Osteoblast (primary cell): Measurements from ENCODE around the gene DPP6. TPM values are rescaled to one million over a fixed set of nuclear protein-coding genes. Genes with fewer than 3 reads are reported as not detected.

Experiments
- DNase-seq: peaks from one replicate; pipeline ENCODE4 v3.0.0; 2011; ENCODE audit warnings: low spot score, mixed read lengths; ENCODE audit not compliant: insufficient read length; ENCODE audit errors: missing footprints
- H2AFZ ChIP-seq: 2 replicates; pipeline ENCODE4 v1.6.0; 2011; ENCODE audit warnings: mild to moderate bottlenecking, low read length
- H3K27ac ChIP-seq: 2 replicates; pipeline ENCODE4 v1.5.1; 2011; ENCODE audit warnings: mild to moderate bottlenecking, low read depth, low read length, moderate library complexity
- H3K27me3 ChIP-seq: 2 replicates; pipeline ENCODE4 v1.6.0; 2012; ENCODE audit warnings: mild to moderate bottlenecking, control low read depth, inconsistent platforms, low read length, moderate library complexity; ENCODE audit not compliant: insufficient read depth
- H3K36me3 ChIP-seq: 2 replicates; pipeline ENCODE4 v1.5.1; 2011; ENCODE audit warnings: mild to moderate bottlenecking, low read length, control low read depth, moderate library complexity; ENCODE audit not compliant: insufficient read depth
- H3K4me1 ChIP-seq: 2 replicates; pipeline ENCODE4 v1.5.1; 2011; ENCODE audit warnings: mild to moderate bottlenecking, low read length, control low read depth, moderate library complexity; ENCODE audit not compliant: insufficient read depth
- H3K4me2 ChIP-seq: 2 replicates; pipeline ENCODE4 v1.6.0; 2011; ENCODE audit warnings: mild to moderate bottlenecking, low read length; ENCODE audit not compliant: insufficient read depth
- H3K4me3 ChIP-seq: fragments of 200-600 bp; sonication (generic); 3 replicates; pipeline ENCODE4 v1.5.1; 2012; ENCODE audit warnings: mild to moderate bottlenecking, low read length, inconsistent platforms; ENCODE audit not compliant: insufficient read depth
- H3K79me2 ChIP-seq: 2 replicates; pipeline ENCODE4 v1.6.0; 2012; ENCODE audit warnings: mild to moderate bottlenecking, low read length, control low read depth, inconsistent platforms; ENCODE audit not compliant: insufficient read depth
- H3K9me3 ChIP-seq: 2 replicates; pipeline ENCODE4 v1.5.1; 2011; ENCODE audit warnings: low read depth, low read length, control low read depth
- H4K20me1 ChIP-seq: 2 replicates; pipeline ENCODE4 v1.6.0; 2012; ENCODE audit warnings: mild to moderate bottlenecking, low read length, control low read depth; ENCODE audit not compliant: insufficient read depth
- total RNA-seq: library from RNA; depleted of rRNA; stranded (reverse); fragments of >200 nt; gene quantifications from 2 replicates; pipeline ENCODE4 v1.2.3, GENCODE V29; 2012
- TF ChIP-seq, protein P1 (sequence below): IDR thresholded peaks from 2 replicates; pipeline ENCODE4 v1.5.1; 2011; ENCODE audit warnings: mild to moderate bottlenecking, low read depth, low read length, moderate library complexity; ENCODE audit errors: extremely low read depth

The DPP6 gene
- total RNA-seq, 1 donor: not detected

- no peak overlapping the region for H2AFZ ChIP-seq
- no peaks in the 10 kb centered on the region for H3K79me2 ChIP-seq
- no peaks in the 10 kb centered on the region for H3K27me3 ChIP-seq
- TF ChIP-seq, protein P1, sequence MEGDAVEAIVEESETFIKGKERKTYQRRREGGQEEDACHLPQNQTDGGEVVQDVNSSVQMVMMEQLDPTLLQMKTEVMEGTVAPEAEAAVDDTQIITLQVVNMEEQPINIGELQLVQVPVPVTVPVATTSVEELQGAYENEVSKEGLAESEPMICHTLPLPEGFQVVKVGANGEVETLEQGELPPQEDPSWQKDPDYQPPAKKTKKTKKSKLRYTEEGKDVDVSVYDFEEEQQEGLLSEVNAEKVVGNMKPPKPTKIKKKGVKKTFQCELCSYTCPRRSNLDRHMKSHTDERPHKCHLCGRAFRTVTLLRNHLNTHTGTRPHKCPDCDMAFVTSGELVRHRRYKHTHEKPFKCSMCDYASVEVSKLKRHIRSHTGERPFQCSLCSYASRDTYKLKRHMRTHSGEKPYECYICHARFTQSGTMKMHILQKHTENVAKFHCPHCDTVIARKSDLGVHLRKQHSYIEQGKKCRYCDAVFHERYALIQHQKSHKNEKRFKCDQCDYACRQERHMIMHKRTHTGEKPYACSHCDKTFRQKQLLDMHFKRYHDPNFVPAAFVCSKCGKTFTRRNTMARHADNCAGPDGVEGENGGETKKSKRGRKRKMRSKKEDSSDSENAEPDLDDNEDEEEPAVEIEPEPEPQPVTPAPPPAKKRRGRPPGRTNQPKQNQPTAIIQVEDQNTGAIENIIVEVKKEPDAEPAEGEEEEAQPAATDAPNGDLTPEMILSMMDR: no peak
- no peak for DNase-seq
- H3K4me3 ChIP-seq: no peak overlapping the region
- H3K27ac ChIP-seq: no peak overlapping the region
- no peak overlapping the region for H3K4me2 ChIP-seq
- H3K36me3 ChIP-seq: no peaks in the 10 kb centered on the region
- H3K4me1 ChIP-seq: no peaks in the 10 kb centered on the region
- no peaks in the 10 kb centered on the region for H3K9me3 ChIP-seq
- H4K20me1 ChIP-seq: no peaks in the 10 kb centered on the region
Observed at GRCh38 chr7:154862153-154862791, 810.1 kb downstream of the DPP6 start.

DNA sequence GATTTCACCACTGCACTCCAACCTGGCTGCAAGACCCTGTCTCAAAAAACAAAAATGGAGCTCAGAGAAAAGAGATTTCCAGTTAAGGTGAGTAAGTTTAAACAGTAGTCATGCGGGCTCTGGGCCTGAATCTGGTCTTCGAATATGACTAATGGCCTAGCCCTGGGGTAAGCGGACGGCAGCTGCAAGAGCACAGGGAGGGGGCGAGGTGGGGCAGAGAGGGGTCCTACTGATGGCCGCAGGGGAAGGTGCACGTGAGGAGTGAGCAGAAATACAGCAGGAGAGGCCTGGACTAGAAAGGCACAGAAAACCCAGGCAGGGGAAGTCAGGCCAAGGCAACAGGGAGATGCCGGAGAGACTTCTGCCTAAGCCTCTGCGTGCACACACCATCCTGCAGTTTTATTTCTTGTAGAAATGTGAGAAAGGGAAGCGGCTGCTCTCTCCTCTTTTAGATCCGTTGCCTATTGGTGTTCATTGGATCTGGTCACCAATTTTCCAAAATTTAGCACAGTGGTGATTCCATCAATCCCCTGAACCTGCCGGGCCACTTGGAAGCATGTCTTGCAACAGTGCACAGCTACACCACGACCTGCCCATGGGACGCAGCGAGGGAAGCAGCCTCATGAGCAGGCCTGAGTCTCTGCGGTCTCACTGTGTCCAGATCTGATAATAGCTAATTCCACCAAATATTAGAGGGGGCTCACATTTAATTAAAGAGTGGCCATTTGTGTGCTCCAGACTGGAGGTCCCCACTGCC is 811.7 kb downstream of the DPP6 start:
- no peaks in the 10 kb centered on the region for H3K9me3 ChIP-seq
- no peaks in the 10 kb centered on the region for H3K36me3 ChIP-seq
- DNase-seq: no peak
- no peaks in the 10 kb centered on the region for H4K20me1 ChIP-seq
- H3K4me3 ChIP-seq: no peak overlapping the region
- no peak overlapping the region for H3K4me2 ChIP-seq
- no peak overlapping the region for H3K27ac ChIP-seq
- no peaks in the 10 kb centered on the region for H3K4me1 ChIP-seq
- TF ChIP-seq, protein P1: no peak
- no peak overlapping the region for H2AFZ ChIP-seq
- H3K79me2 ChIP-seq: no peaks in the 10 kb centered on the region
- H3K27me3 ChIP-seq: no peaks in the 10 kb centered on the region

- no peak overlapping the region for H3K4me2 ChIP-seq
- no peak overlapping the region for H2AFZ ChIP-seq
- no peak overlapping the region for H3K4me3 ChIP-seq
- no peaks in the 10 kb centered on the region for H3K79me2 ChIP-seq
- TF ChIP-seq, protein P1: no peak
- H3K27ac ChIP-seq: no peak overlapping the region
- DNase-seq: no peak
- H3K27me3 ChIP-seq: no peaks in the 10 kb centered on the region
- no peaks in the 10 kb centered on the region for H3K36me3 ChIP-seq
- H3K4me1 ChIP-seq: no peaks in the 10 kb centered on the region
- no peaks in the 10 kb centered on the region for H3K9me3 ChIP-seq
- no peaks in the 10 kb centered on the region for H4K20me1 ChIP-seq
Observed at GRCh38 chr7:154864523-154864891, 812.3 kb downstream of the DPP6 start.

- Histone ChIP-seq H3K4me1 (no peaks in the 10 kb centered on the region), H3K36me3 (no peaks in the 10 kb centered on the region), H3K27ac (no peak overlapping the region), H2AFZ (no peak overlapping the region), H3K79me2 (no peaks in the 10 kb centered on the region), H3K4me3 (no peak overlapping the region), H3K27me3 (no peaks in the 10 kb centered on the region), H4K20me1 (no peaks in the 10 kb centered on the region), H3K4me2 (no peak overlapping the region), H3K9me3 (no peaks in the 10 kb centered on the region)
- DNase-seq: no peak
- TF ChIP-seq, protein P1: no peak
Observed at GRCh38 chr7:154865984-154866685, 813.9 kb downstream of the DPP6 start.
